SKM-1 (cell line): ENCODE measurements around the gene RBMS2.
A peak's percentile ranks its signal among the peaks of the same experiment; 100 is the strongest.

ENCODE experiments used
- DNase-seq: peaks from one replicate; lab custom pipeline; 2025; ENCODE audit not compliant: unreplicated experiment; lab: John Stamatoyannopoulos, UW

RBMS2 gene

GRCh38 chr12:56629459-56630179, 108.0 kb downstream of the RBMS2 start:
- DNase-seq = no peak

- DNase-seq = peak; percentile 14
Observed at GRCh38 chr12:56630180-56630632, 108.6 kb downstream of the RBMS2 start, which contains the start of gene BAZ2A. BAZ2A (minus strand) TSS chr12:56630326; CDS start chr12:56617530, 12,796 bp downstream.

- DNase-seq = no peak
Observed at GRCh38 chr12:56631790-56632700, 110.4 kb downstream of the RBMS2 start.

GRCh38 chr12:56632701-56633467, 111.3 kb downstream of the RBMS2 start:
- DNase-seq = no peak

GRCh38 chr12:56633468-56634241, 112.0 kb downstream of the RBMS2 start:
- no peak for DNase-seq

GRCh38 chr12:56634242-56634836, 112.7 kb downstream of the RBMS2 start:
- DNase-seq = no peak

- DNase-seq = no peak
Observed at GRCh38 chr12:56634837-56635791, 113.5 kb downstream of the RBMS2 start.

GRCh38 chr12:56635806-56636674, 114.4 kb downstream of the RBMS2 start:
- peak; percentile 35 for DNase-seq

GRCh38 chr12:56636675-56637540, 115.3 kb downstream of the RBMS2 start:
- peak; percentile 61 for DNase-seq

- no peak for DNase-seq
Observed at GRCh38 chr12:56637621-56638020, 116.0 kb downstream of the RBMS2 start.

- no peak for DNase-seq
Observed at GRCh38 chr12:56641219-56641618, 119.6 kb downstream of the RBMS2 start.

- no peak for DNase-seq
Observed at GRCh38 chr12:56644654-56645053, 123.0 kb downstream of the RBMS2 start.

- DNase-seq = no peak
Observed at GRCh38 chr12:56645201-56645716, 123.6 kb downstream of the RBMS2 start.
